Prostate gland (tissue), 2 donors: ENCODE results near the gene ABTB2. TPM values are rescaled to one million over a fixed set of nuclear protein-coding genes. Genes with fewer than 3 reads are reported as not detected.

ENCODE experiments used
- DNase-seq: peaks from one replicate; pipeline ENCODE4 v3.0.0-alpha.2; 2019; ENCODE audit warnings: low spot score
- H3K27ac ChIP-seq, 2 donors: fragments of 200-600 bp; sonication (generic); 2 replicates each; pipeline ENCODE4 v1.5.1; 2017 to 2019
- H3K27me3 ChIP-seq: fragments of 200-600 bp; sonication (generic); replicated peaks from 2 replicates; pipeline ENCODE4 v1.5.1; 2019; ENCODE audit not compliant: insufficient read depth
- H3K36me3 ChIP-seq, 2 donors: fragments of 200-600 bp; sonication (generic); 1 replicate in 1 of 2; 2 replicates in 1 of 2; pipeline versions ENCODE4 v1.5.1 to v1.8.1; 2017 to 2019
- H3K4me1 ChIP-seq: fragments of 200-600 bp; sonication (generic); replicated peaks from 2 replicates; pipeline ENCODE4 v1.5.1; 2019
- H3K4me3 ChIP-seq, 2 donors: fragments of 200-600 bp; sonication (generic); 2 replicates each; pipeline ENCODE4 v1.5.1; 2017 to 2019
- H3K9me3 ChIP-seq: fragments of 200-600 bp; sonication (generic); 2 replicates; pipeline ENCODE4 v1.5.1; 2017
- CTCF ChIP-seq, 4 experiments: fragments of 200-600 bp in 2 of 4; fragments of 450-650 bp in 2 of 4; sonication (generic) in 2 of 4; IDR thresholded peaks; 1 replicate in 3 of 4; 2 replicates in 1 of 4; pipeline ENCODE4 v1.5.1; 2016 to 2019; ENCODE audit warnings: antibody characterized with exemption in 4 of 4, mild to moderate bottlenecking in 2 of 4, moderate library complexity in 2 of 4
- POLR2A ChIP-seq: fragments of 450-650 bp; IDR thresholded peaks from one replicate; pipeline ENCODE4 v1.6.1; 2016; ENCODE audit warnings: antibody characterized with exemption, mild to moderate bottlenecking
- POLR2AphosphoS5 ChIP-seq: sonication (generic); formaldehyde crosslinking; IDR thresholded peaks from one replicate; pipeline ENCODE4 v1.6.1; 2017; ENCODE audit warnings: antibody characterized with exemption
- WGBS: methylation state at CpG from one replicate; pipeline ENCODE4 v1.1.5; 2018; 5-methylcytosine and 5-hydroxymethylcytosine counted together
- intact Hi-C: fragments of 100-400 bp; cut with DNase I; formaldehyde crosslinking; loops from one replicate; pipeline ENCODE4 v1.14.2; 2022
- total RNA-seq, 2 donors: library from RNA; depleted of rRNA; stranded (reverse); fragments of >200 nt; gene quantifications; one replicate each; pipeline ENCODE4 v1.1.0, GENCODE V29; 2016

The ABTB2 gene
- total RNA-seq, 2 donors from 2014 or later = 3.0 to 13.7 TPM

- DNase-seq = no peak
- H3K4me1 ChIP-seq = no peaks in the 10 kb centered on the region
- H3K4me3 ChIP-seq = no peak overlapping the region
- H3K36me3 ChIP-seq = no peaks in the 10 kb centered on the region
- WGBS = 76% methylated on average over 6 of the region's 6 CpGs
- no peaks in the 10 kb centered on the region for H3K9me3 ChIP-seq
- TF ChIP-seq POLR2AphosphoS5 = no peak
- no peaks in the 10 kb centered on the region for H3K27me3 ChIP-seq
- intact Hi-C loops = loop anchor here (5.0 kb wide), 2 partner anchors 37 to 43 kb away; no protein-coding TSS in a partner anchor
- H3K27ac ChIP-seq = no peak overlapping the region
These were observed 47.8 kb downstream of the ABTB2 start for GRCh38 chr11:34309965-34310364.

GRCh38 chr11:34308913-34309585 is 48.8 kb downstream of the ABTB2 start:
- no peak for DNase-seq
- H3K4me3 ChIP-seq = no peak overlapping the region
- TF ChIP-seq POLR2AphosphoS5 (no peak), POLR2A (no peak), CTCF (IDR thresholded peaks at IDR 0.05) (no peak)
- H3K4me1 ChIP-seq = no peaks in the 10 kb centered on the region
- H3K36me3 ChIP-seq = no peaks in the 10 kb centered on the region
- H3K27ac ChIP-seq = no peak overlapping the region
- H3K27me3 ChIP-seq = no peaks in the 10 kb centered on the region
- intact Hi-C loops = no loop called here
- no peaks in the 10 kb centered on the region for H3K9me3 ChIP-seq
- WGBS = 70% methylated on average over 8 of the region's 8 CpGs

- 90% methylated on average over 7 of the region's 7 CpGs for WGBS
- no peaks in the 10 kb centered on the region for H3K4me1 ChIP-seq
- intact Hi-C loops = no loop called here
- H3K4me3 ChIP-seq = no peak overlapping the region
- no peaks in the 10 kb centered on the region for H3K36me3 ChIP-seq
- H3K27ac ChIP-seq = no peak overlapping the region
- no peaks in the 10 kb centered on the region for H3K27me3 ChIP-seq
- no peak for DNase-seq
- no peak for TF ChIP-seq POLR2AphosphoS5
- TF ChIP-seq POLR2A = no peak
- TF ChIP-seq CTCF (IDR thresholded peaks at IDR 0.05) = no peak
- H3K9me3 ChIP-seq = no peaks in the 10 kb centered on the region
These were observed 49.5 kb downstream of the ABTB2 start for GRCh38 chr11:34308049-34308912.

GRCh38 chr11:34305780-34306179 is 52.0 kb downstream of the ABTB2 start:
- Histone ChIP-seq H3K27me3 (no peaks in the 10 kb centered on the region), H3K36me3 (no peaks in the 10 kb centered on the region), H3K4me1 (no peaks in the 10 kb centered on the region), H3K9me3 (no peaks in the 10 kb centered on the region), H3K4me3 (no peak overlapping the region), H3K27ac (no peak overlapping the region)
- WGBS = 86% methylated on average over 1 of the region's 1 CpG
- TF ChIP-seq POLR2A = no peak
- TF ChIP-seq POLR2AphosphoS5 = no peak
- TF ChIP-seq CTCF (IDR thresholded peaks at IDR 0.05) = no peak
- no peak for DNase-seq
- intact Hi-C loops = no loop called here

GRCh38 chr11:34305193-34305592 is 52.6 kb downstream of the ABTB2 start:
- DNase-seq = peak; percentile 15
- H3K27me3 ChIP-seq = no peaks in the 10 kb centered on the region
- H3K9me3 ChIP-seq = no peaks in the 10 kb centered on the region
- no peak overlapping the region for H3K27ac ChIP-seq
- H3K4me1 ChIP-seq = no peaks in the 10 kb centered on the region
- H3K4me3 ChIP-seq = no peak overlapping the region
- intact Hi-C loops = no loop called here
- no peaks in the 10 kb centered on the region for H3K36me3 ChIP-seq
- TF ChIP-seq POLR2AphosphoS5 (no peak), POLR2A (no peak), CTCF (IDR thresholded peaks at IDR 0.05) (no peak)
- 40% methylated on average over 7 of the region's 7 CpGs for WGBS
